ENCODE data around the gene HLCS.

Gene HLCS

DNA sequence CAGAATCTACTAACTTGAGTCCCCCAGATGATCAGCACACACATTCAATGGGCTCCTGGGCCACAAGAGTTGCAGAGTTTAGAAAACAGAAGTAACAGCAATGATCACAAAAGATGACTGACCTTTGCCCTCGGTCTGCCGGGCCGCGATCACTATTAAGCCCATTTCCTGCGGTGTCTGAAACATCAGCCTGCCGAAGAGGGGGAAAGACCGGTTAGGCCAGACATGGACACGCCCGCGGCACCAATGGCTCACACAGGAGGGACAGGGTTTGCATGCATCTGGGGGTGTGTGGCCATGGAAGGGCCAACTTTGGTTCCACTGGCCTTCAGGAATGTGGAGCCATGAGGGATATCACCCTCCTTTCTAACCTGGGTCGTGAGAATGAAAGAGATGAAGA lies 199.4 kb downstream of the HLCS start:
- no peak for DNase-seq (ENCODE audit: low read depth, low spot score)

GRCh38 chr21:36766511-36766910 lies 200.0 kb downstream of the HLCS start:
- H3K4me3 ChIP-seq (ENCODE audit: low read length) = no peak overlapping the region
- DNase-seq (ENCODE audit: low read depth, low spot score) = no peak

More for the DNA sequence above, 199.4 kb downstream of the HLCS start:
- no peak overlapping the region for H3K4me3 ChIP-seq (ENCODE audit: low read length)

- DNase-seq (ENCODE audit: low read depth, low spot score) = no peak
- no peak overlapping the region for H3K4me3 ChIP-seq (ENCODE audit: low read length)
Measured at GRCh38 chr21:36765229-36765628, 201.2 kb downstream of the HLCS start.

GRCh38 chr21:36763305-36763704 lies 203.2 kb downstream of the HLCS start:
- no peak for DNase-seq (ENCODE audit: low read depth, low spot score)
- no peak overlapping the region for H3K4me3 ChIP-seq (ENCODE audit: low read length)

- H3K4me3 ChIP-seq (ENCODE audit: low read length) = no peak overlapping the region
Measured at GRCh38 chr21:36762642-36763041, 203.8 kb downstream of the HLCS start.

DNA sequence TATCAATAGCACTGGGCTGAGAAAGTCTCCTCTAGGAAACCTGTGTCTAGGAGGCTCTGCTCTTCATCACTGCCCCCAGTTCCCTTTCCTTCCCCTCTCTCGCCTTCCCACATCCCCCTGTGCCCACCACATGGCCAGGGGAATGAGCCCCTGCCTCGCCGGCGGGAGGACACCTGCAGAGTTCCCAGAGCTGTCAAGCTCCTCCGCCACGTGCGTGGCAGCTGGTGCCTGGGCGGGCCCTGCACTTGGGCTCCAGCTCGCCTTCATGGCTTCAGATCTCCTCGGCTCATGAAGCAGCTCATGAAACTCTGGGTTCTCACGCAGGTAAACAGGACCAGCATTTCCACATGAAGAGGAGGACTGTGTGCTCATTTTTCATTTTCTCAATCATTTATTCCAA lies 204.8 kb downstream of the HLCS start:
- H3K4me3 ChIP-seq (ENCODE audit: low read length) = no peak overlapping the region
- no peak for DNase-seq (ENCODE audit: low read depth, low spot score)

More at GRCh38 chr21:36762642-36763041, 203.8 kb downstream of the HLCS start:
- no peak for DNase-seq (ENCODE audit: low read depth, low spot score)

DNA sequence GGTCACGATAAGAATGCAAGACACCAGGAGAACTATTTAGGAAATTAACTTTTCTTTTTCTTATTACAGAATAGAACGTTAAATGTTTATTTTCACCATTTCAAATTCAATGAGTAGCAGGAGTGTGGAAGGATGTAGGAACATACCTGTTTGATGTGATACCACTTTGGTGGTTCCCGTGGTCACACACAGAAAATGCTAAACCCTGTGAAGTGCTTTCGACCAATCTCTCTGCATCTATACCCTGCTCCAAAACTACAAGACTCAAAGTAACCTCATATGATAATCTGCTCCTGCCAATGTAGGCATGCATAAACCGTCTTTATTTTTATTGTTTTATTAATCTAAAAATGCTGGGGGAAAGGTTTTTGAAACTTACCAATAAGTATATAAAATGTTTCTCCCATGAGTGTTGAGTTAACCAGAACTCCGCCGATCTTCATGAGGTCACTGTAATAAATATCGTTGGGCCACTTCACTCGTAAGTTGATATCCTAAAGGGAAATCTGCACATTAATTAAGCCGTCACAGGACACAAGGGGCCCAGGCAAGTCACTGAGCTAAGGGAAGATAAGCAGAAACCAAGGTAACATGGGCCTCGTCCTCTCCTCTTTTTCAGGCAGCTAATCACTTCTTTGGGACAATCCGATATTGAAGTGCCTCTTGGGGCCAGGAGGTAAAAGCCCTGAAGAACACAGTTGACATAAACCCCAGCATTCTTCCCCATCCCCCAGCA lies 207.0 kb downstream of the HLCS start:
- DNase-seq (ENCODE audit: low read depth, low spot score) = peak; percentile 75
- H3K4me3 ChIP-seq (ENCODE audit: low read length) = no peak overlapping the region

- no peak for DNase-seq (ENCODE audit: low read depth, low spot score)
- H3K4me3 ChIP-seq (ENCODE audit: low read length) = no peak overlapping the region
Measured at GRCh38 chr21:36757196-36757595, 209.3 kb downstream of the HLCS start.

DNA sequence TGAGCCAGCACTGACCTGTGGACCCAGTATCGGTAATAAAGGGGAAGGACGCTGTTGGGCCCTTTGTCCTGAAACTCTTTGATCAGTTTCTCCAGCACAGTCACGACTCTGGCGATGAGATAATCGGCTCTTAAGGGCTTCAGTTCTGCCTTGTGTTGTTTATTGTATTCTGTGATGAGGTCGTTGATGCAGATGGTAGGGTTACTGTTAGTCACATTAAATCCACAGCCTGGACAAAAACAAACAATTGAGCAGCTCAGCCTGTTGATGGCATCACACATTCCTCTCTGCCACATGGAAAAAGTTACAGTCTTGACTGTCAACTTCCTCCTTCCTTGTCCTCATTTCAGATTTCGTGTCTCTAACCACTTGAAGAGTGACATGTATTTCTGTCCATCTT lies 209.9 kb downstream of the HLCS start:
- no peak overlapping the region for H3K4me3 ChIP-seq (ENCODE audit: low read length)
- no peak for DNase-seq (ENCODE audit: low read depth, low spot score)

- no peak for DNase-seq (ENCODE audit: low read depth, low spot score)
- no peak overlapping the region for H3K4me3 ChIP-seq (ENCODE audit: low read length)
Measured at GRCh38 chr21:36754241-36754898, 212.1 kb downstream of the HLCS start.

- no peak for DNase-seq (ENCODE audit: low read depth, low spot score)
- no peak overlapping the region for H3K4me3 ChIP-seq (ENCODE audit: low read length)
Measured at GRCh38 chr21:36753556-36753955, 212.9 kb downstream of the HLCS start.

- no peak for DNase-seq (ENCODE audit: low read depth, low spot score)
- H3K4me3 ChIP-seq (ENCODE audit: low read length) = no peak overlapping the region
Measured at GRCh38 chr21:36751383-36751782, 215.1 kb downstream of the HLCS start.

DNA sequence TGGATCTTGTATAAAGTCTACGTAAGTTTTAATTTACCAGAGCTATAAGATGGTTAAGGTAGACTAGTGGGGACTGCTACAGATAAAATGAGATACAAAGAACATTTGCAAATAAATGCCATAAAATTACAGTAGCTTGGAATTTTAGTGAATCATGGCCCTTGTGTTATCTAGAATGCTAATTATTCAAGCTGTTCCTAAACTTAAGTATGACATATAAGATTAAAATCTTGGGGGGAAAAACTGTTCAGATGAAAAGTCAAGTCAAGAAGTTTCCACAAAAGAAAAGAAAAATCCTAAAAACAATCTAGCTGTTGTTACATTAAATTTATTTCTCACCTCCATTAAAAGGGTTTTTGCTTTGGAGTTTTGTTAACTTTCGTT lies 215.9 kb downstream of the HLCS start:
- no peak for DNase-seq (ENCODE audit: low read depth, low spot score)
- H3K4me3 ChIP-seq (ENCODE audit: low read length) = no peak overlapping the region

GRCh38 chr21:36749935-36750575 lies 216.4 kb downstream of the HLCS start:
- no peak for DNase-seq (ENCODE audit: low read depth, low spot score)
- no peak overlapping the region for H3K4me3 ChIP-seq (ENCODE audit: low read length)

GRCh38 chr21:36747815-36748383 lies 218.6 kb downstream of the HLCS start:
- DNase-seq (ENCODE audit: low read depth, low spot score) = no peak
- H3K4me3 ChIP-seq (ENCODE audit: low read length) = no peak overlapping the region

- DNase-seq (ENCODE audit: low read depth, low spot score) = no peak
- H3K4me3 ChIP-seq (ENCODE audit: low read length) = no peak overlapping the region
Measured at GRCh38 chr21:36747041-36747814, 219.2 kb downstream of the HLCS start.

- no peak overlapping the region for H3K4me3 ChIP-seq (ENCODE audit: low read length)
- DNase-seq (ENCODE audit: low read depth, low spot score) = no peak
Measured at GRCh38 chr21:36745459-36745858, 221.0 kb downstream of the HLCS start.

DNA sequence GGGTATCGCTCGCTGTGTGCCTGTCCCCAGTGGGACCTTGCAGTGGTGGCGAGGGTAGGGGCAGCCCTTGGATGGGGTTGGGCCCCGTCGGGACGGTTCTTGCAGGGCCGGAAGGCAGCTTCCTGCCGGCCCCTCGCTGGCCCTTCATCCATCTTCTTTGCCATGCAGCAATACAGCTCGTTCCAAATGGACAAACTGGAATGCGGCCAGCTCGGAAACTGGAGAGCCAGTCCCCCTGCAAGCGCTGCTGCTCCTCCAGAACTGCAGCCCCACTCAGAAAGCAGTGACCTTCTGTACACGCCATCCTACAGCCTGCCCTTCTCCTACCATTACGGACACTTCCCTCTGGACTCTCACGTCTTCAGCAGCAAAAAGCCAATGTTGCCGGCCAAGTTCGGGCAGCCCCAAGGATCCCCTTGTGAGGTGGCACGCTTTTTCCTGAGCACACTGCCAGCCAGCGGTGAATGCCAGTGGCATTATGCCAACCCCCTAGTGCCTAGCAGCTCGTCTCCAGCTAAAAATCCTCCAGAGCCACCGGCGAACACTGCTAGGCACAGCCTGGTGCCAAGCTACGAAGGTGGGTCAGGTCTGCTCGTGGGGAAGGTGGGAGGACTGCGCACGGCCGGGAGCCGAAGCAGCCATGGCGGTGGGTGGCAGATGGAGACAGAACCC lies 221.8 kb downstream of the HLCS start:
- no peak overlapping the region for H3K4me3 ChIP-seq (ENCODE audit: low read length)
- no peak for DNase-seq (ENCODE audit: low read depth, low spot score)

- no peak overlapping the region for H3K4me3 ChIP-seq (ENCODE audit: low read length)
- DNase-seq (ENCODE audit: low read depth, low spot score) = no peak
Measured at GRCh38 chr21:36744190-36744559, 222.3 kb downstream of the HLCS start.

Data from Jurkat, Clone E6-1 (cell line).